HepG2 (cell line): ENCODE measurements around the gene SMURF2. TPM values are rescaled to one million over a fixed set of nuclear protein-coding genes. Genes with fewer than 3 reads are reported as not detected.

Experiments
- DR1 ChIP-seq: sonication (generic); formaldehyde crosslinking; IDR thresholded peaks from 2 replicates; pipeline ENCODE4 v1.8.0; 2021; ENCODE audit warnings: mild to moderate bottlenecking, missing genetic modification reagents, inconsistent platforms
- IKZF4 ChIP-seq: sonication (generic); formaldehyde crosslinking; IDR thresholded peaks from 2 replicates; pipeline ENCODE4 v1.5.1; 2020; ENCODE audit warnings: borderline replicate concordance, mild to moderate bottlenecking, low read depth, missing genetic modification reagents; ENCODE audit errors: not compliant biosample characterization
- KDM6A ChIP-seq: IDR thresholded peaks from 2 replicates; pipeline ENCODE4 v1.6.1; 2016; ENCODE audit warnings: low read depth
- KLF9 ChIP-seq: IDR thresholded peaks from 2 replicates; pipeline ENCODE4 v1.6.1; 2016; ENCODE audit warnings: low read depth
- MYC ChIP-seq: sonication (generic); formaldehyde crosslinking; IDR thresholded peaks from 2 replicates; pipeline ENCODE4 v1.9.0; 2021; ENCODE audit warnings: missing genetic modification reagents, borderline replicate concordance
- NR2F2 ChIP-seq: IDR thresholded peaks from 2 replicates; pipeline ENCODE4 v1.6.1; 2012; ENCODE audit warnings: low read depth, inconsistent platforms, borderline replicate concordance
- ZNF496 ChIP-seq: sonication (generic); formaldehyde crosslinking; IDR thresholded peaks from 2 replicates; pipeline ENCODE4 v1.8.1; 2023; ENCODE audit warnings: mild to moderate bottlenecking, moderate library complexity, missing genetic modification reagents; ENCODE audit not compliant: insufficient replicate concordance
- polyA plus RNA-seq, 8 experiments: library from polyadenylated mRNA; depleted of rRNA in 3 of 8; stranded (reverse) in 7 of 8; unstranded in 1 of 8; fragments of >200 nt; fragmentation: Illumina TruSeq in 4 of 8; extraction: Trizol in 4 of 8; gene quantifications; 2 replicates each; pipeline versions ENCODE4 v1.2.1 to v1.2.3, GENCODE V29; 2011 to 2016; ENCODE audit warnings: low read depth in 4 of 8, missing spikeins in 1 of 8, mixed read lengths in 1 of 8; ENCODE audit not compliant: insufficient read depth in 1 of 8
- total RNA-seq, 5 experiments: library from RNA; depleted of rRNA; stranded (reverse); fragments of >200 nt; fragmentation: Illumina TruSeq; extraction: Trizol; gene quantifications; 2 replicates each; pipeline ENCODE4 v1.2.3, GENCODE V29; 2016; ENCODE audit warnings: low read depth in 1 of 5
- TF ChIP-seq, protein P1 (sequence below): sonication (generic); formaldehyde crosslinking; conservative IDR thresholded peaks from 2 replicates; pipeline ENCODE4 v1.4.0; 2020; ENCODE audit warnings: mild to moderate bottlenecking, missing genetic modification reagents, moderate library complexity
- TF ChIP-seq, protein P2 (sequence below): sonication (generic); formaldehyde crosslinking; IDR thresholded peaks from 2 replicates; pipeline ENCODE4 v1.4.0; 2020; ENCODE audit warnings: low read depth, missing genetic modification reagents
- TF ChIP-seq, protein P3 (sequence below): IDR thresholded peaks from 2 replicates; pipeline ENCODE4 v1.6.1; 2016; ENCODE audit warnings: low read depth, control low read depth

The SMURF2 gene
- total and polyA plus RNA-seq, 2 of the 13 experiments (the other 11 are each of a cell fraction or from before 2014, with no cell fraction given), result 14.9 to 24.3 TPM

DNA sequence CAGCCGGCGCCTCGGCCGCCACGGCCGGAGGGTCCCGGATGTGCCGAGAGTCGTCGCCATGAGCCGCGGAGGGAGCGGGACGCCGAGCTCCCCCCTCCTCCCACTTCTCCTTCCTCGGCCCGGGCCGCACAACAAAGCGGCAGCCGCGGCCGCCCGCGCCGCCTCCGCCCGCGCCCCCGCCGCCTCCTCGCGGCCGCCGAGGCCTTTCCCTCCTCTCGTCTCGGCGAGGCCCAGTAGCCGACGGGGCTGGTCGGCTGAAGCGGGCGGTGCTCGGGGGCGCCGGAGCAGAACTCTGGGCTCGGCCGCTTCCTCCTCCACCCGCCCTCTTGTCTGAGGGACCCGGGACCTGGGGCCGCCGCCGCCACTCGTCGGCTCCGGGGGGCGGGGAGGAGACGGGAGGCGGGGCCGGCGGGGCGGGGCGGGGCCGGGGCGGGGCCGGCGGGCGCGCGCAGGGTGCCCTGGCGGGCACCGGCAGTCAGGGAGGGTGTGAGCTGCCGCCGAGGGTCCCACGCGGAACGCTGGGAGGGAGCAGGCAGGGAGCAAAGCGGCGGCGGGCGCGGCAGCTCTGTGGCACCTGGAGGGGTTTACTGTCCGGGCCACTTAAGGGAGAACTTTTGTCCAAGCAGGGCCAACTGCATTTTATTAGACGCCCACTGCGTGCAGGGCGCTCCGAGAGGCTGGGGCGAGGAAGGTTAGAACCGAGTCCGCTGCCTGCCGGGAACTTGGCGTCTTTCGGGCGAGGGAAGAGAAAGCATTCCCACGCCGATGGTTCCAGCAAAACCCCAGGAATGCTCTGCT, at the start of gene SMURF2 (continued):
- TF ChIP-seq IKZF4 (CRISPR knock-in tag), result no peak
- TF ChIP-seq KDM6A (CRISPR knock-in tag), result no peak
- 0 out of 2 replicates have a peak, but pooled peaks have one; percentile 53 for TF ChIP-seq DR1 (CRISPR knock-in tag)
- no peak for TF ChIP-seq MYC (CRISPR knock-in tag)
- TF ChIP-seq KLF9 (CRISPR knock-in tag), result no peak
- TF ChIP-seq, protein P1, sequence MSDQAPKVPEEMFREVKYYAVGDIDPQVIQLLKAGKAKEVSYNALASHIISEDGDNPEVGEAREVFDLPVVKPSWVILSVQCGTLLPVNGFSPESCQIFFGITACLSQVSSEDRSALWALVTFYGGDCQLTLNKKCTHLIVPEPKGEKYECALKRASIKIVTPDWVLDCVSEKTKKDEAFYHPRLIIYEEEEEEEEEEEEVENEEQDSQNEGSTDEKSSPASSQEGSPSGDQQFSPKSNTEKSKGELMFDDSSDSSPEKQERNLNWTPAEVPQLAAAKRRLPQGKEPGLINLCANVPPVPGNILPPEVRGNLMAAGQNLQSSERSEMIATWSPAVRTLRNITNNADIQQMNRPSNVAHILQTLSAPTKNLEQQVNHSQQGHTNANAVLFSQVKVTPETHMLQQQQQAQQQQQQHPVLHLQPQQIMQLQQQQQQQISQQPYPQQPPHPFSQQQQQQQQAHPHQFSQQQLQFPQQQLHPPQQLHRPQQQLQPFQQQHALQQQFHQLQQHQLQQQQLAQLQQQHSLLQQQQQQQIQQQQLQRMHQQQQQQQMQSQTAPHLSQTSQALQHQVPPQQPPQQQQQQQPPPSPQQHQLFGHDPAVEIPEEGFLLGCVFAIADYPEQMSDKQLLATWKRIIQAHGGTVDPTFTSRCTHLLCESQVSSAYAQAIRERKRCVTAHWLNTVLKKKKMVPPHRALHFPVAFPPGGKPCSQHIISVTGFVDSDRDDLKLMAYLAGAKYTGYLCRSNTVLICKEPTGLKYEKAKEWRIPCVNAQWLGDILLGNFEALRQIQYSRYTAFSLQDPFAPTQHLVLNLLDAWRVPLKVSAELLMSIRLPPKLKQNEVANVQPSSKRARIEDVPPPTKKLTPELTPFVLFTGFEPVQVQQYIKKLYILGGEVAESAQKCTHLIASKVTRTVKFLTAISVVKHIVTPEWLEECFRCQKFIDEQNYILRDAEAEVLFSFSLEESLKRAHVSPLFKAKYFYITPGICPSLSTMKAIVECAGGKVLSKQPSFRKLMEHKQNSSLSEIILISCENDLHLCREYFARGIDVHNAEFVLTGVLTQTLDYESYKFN (CRISPR knock-in tag), result no peak
- TF ChIP-seq, protein P2, sequence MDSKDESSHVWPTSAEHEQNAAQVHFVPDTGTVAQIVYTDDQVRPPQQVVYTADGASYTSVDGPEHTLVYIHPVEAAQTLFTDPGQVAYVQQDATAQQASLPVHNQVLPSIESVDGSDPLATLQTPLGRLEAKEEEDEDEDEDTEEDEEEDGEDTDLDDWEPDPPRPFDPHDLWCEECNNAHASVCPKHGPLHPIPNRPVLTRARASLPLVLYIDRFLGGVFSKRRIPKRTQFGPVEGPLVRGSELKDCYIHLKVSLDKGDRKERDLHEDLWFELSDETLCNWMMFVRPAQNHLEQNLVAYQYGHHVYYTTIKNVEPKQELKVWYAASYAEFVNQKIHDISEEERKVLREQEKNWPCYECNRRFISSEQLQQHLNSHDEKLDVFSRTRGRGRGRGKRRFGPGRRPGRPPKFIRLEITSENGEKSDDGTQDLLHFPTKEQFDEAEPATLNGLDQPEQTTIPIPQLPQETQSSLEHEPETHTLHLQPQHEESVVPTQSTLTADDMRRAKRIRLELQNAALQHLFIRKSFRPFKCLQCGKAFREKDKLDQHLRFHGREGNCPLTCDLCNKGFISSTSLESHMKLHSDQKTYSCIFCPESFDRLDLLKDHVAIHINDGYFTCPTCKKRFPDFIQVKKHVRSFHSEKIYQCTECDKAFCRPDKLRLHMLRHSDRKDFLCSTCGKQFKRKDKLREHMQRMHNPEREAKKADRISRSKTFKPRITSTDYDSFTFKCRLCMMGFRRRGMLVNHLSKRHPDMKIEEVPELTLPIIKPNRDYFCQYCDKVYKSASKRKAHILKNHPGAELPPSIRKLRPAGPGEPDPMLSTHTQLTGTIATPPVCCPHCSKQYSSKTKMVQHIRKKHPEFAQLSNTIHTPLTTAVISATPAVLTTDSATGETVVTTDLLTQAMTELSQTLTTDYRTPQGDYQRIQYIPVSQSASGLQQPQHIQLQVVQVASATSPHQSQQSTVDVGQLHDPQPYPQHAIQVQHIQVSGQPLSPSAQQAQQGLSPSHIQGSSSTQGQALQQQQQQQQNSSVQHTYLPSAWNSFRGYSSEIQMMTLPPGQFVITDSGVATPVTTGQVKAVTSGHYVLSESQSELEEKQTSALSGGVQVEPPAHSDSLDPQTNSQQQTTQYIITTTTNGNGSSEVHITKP (CRISPR knock-in tag), result no peak
- no peak for TF ChIP-seq NR2F2
- no peak for TF ChIP-seq ZNF496 (CRISPR knock-in tag)
- TF ChIP-seq, protein P3, sequence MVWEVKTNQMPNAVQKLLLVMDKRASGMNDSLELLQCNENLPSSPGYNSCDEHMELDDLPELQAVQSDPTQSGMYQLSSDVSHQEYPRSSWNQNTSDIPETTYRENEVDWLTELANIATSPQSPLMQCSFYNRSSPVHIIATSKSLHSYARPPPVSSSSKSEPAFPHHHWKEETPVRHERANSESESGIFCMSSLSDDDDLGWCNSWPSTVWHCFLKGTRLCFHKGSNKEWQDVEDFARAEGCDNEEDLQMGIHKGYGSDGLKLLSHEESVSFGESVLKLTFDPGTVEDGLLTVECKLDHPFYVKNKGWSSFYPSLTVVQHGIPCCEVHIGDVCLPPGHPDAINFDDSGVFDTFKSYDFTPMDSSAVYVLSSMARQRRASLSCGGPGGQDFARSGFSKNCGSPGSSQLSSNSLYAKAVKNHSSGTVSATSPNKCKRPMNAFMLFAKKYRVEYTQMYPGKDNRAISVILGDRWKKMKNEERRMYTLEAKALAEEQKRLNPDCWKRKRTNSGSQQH (CRISPR knock-in tag), result peak; percentile 82
